ENCODE results near the gene ASTL. TPM values are rescaled to one million over a fixed set of nuclear protein-coding genes. Genes with fewer than 3 reads are reported as not detected.

Gene ASTL
- total RNA-seq, 1 donor from 2014 or later: not detected

DNA sequence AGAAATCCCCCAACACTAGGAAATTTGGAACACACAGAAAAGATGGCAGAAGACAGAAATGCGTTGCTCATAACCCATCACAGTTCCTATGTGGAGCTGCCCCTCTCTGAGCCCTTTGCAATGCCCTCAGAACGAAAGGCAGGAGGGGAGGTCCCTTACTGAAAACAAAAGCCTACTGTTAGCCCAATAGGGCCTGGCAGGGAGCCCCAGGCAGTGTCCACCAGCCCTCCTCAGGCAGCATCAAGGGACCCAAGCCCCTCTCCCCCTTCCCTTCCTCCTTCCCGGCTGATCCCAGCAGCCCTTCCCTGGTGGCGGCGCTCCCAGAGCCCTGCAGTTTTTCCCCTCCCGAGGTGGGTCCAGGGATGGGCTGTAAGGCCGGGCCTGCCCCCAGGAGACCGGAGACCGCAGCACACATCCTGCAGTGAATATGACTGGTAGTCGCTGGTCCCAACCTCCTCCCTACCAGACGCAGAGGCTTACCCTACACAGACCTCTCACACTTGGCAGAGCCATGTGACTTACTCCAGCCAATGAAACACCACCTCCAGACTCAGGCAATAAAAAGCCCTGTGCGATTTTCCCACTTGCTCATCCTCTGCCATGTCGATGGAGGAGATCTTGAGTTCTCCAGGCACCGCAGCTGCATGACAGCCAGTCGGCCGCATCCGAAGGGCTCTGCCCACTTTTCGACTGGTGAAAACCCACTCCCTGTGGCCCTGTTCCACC lies 26.3 kb upstream of the ASTL start:
- peaks cover 3% of the 10 kb centered on the region for H3K27me3 Mint-ChIP-seq (ENCODE audit: insufficient read depth, low read depth)
- no peaks in the 10 kb centered on the region for H3K27me3 ChIP-seq
- H3K27ac Mint-ChIP-seq: peak overlapping the region; percentile 63
- no peaks in the 10 kb centered on the region for H3K36me3 Mint-ChIP-seq
- H3K4me2 ChIP-seq: peak overlapping the region; percentile 37
- no peak overlapping the region for H3K27ac ChIP-seq
- no peak overlapping the region for H3K4me3 ChIP-seq
- TF ChIP-seq EZH2phosphoT487 (IDR thresholded peaks at IDR 0.05): no peak
- TF ChIP-seq, protein P1, sequence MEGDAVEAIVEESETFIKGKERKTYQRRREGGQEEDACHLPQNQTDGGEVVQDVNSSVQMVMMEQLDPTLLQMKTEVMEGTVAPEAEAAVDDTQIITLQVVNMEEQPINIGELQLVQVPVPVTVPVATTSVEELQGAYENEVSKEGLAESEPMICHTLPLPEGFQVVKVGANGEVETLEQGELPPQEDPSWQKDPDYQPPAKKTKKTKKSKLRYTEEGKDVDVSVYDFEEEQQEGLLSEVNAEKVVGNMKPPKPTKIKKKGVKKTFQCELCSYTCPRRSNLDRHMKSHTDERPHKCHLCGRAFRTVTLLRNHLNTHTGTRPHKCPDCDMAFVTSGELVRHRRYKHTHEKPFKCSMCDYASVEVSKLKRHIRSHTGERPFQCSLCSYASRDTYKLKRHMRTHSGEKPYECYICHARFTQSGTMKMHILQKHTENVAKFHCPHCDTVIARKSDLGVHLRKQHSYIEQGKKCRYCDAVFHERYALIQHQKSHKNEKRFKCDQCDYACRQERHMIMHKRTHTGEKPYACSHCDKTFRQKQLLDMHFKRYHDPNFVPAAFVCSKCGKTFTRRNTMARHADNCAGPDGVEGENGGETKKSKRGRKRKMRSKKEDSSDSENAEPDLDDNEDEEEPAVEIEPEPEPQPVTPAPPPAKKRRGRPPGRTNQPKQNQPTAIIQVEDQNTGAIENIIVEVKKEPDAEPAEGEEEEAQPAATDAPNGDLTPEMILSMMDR (IDR thresholded peaks at IDR 0.05): no peak
- no peak for TF ChIP-seq EZH2 (IDR thresholded peaks at IDR 0.05)
- no peaks in the 10 kb centered on the region for H3K36me3 ChIP-seq
- H3K4me1 Mint-ChIP-seq: peaks cover 12% of the 10 kb centered on the region
- H3K79me2 ChIP-seq (ENCODE audit: low read depth): no peaks in the 10 kb centered on the region
- H2AFZ ChIP-seq (replicated peaks): peak overlapping the region; percentile 97
- no peak overlapping the region for H3K4me3 Mint-ChIP-seq
- H3K9me3 ChIP-seq (ENCODE audit: low read depth): no peaks in the 10 kb centered on the region
- H3K4me1 ChIP-seq: peaks cover 12% of the 10 kb centered on the region
- no peaks in the 10 kb centered on the region for H4K20me1 ChIP-seq (ENCODE audit: low read depth)
- peaks cover 7% of the 10 kb centered on the region for H3F3A ChIP-seq (ENCODE audit: low read depth)
- peaks cover 5% of the 10 kb centered on the region for H3K9me3 Mint-ChIP-seq
- no peak overlapping the region for H3K9ac ChIP-seq
- peak; percentile 44 for DNase-seq (ENCODE audit: low spot score)

- Histone ChIP-seq H3F3A (ENCODE audit: low read depth) (peaks cover 7% of the 10 kb centered on the region), H3K9me3 (ENCODE audit: low read depth) (no peaks in the 10 kb centered on the region), H3K27me3 (no peaks in the 10 kb centered on the region), H3K4me3 (no peak overlapping the region), H3K9ac (no peak overlapping the region), H3K79me2 (ENCODE audit: low read depth) (no peaks in the 10 kb centered on the region), H3K4me2 (no peak overlapping the region), H2AFZ (replicated peaks) (peak overlapping the region; percentile 97), H4K20me1 (ENCODE audit: low read depth) (no peaks in the 10 kb centered on the region), H3K27ac (no peak overlapping the region), H3K36me3 (no peaks in the 10 kb centered on the region), H3K4me1 (peaks cover 12% of the 10 kb centered on the region)
- Mint-ChIP-seq H3K4me1 (peaks cover 12% of the 10 kb centered on the region), H3K9me3 (peaks cover 2% of the 10 kb centered on the region), H3K36me3 (no peaks in the 10 kb centered on the region), H3K27me3 (ENCODE audit: insufficient read depth, low read depth) (peaks cover 7% of the 10 kb centered on the region), H3K27ac (no peak overlapping the region), H3K4me3 (no peak overlapping the region)
- TF ChIP-seq EZH2 (IDR thresholded peaks at IDR 0.05): no peak
- no peak for TF ChIP-seq EZH2phosphoT487 (IDR thresholded peaks at IDR 0.05)
- TF ChIP-seq, protein P1 (IDR thresholded peaks at IDR 0.05): no peak
- DNase-seq (ENCODE audit: low spot score): no peak
These were observed 25.6 kb upstream of the ASTL start for GRCh38 chr2:96163768-96164429.

DNA sequence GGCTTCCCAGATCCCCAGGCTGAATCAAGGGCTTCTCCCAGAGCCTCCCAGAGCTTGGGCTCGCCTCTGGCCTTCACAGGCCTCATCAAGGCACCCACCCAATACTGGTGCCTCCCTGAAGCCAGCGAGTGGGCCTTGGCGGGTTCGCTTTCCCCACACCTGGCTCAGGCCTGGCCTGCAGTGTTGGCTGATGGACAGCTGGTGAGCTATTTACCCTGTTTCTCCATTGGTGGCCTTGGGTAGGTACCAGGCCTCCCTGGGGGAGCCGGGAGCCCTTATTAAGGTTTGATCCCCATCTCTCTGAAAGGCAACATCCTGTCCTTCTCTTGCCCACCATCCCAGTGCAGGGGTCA lies 25.1 kb upstream of the ASTL start:
- Histone ChIP-seq H3K27me3 (no peaks in the 10 kb centered on the region), H2AFZ (replicated peaks) (no peak overlapping the region), H3K4me3 (no peak overlapping the region), H3K4me2 (no peak overlapping the region), H3K9ac (no peak overlapping the region), H3F3A (ENCODE audit: low read depth) (peaks cover 7% of the 10 kb centered on the region), H3K9me3 (ENCODE audit: low read depth) (no peaks in the 10 kb centered on the region), H3K4me1 (peaks cover 12% of the 10 kb centered on the region), H3K27ac (no peak overlapping the region), H3K79me2 (ENCODE audit: low read depth) (no peaks in the 10 kb centered on the region), H4K20me1 (ENCODE audit: low read depth) (no peaks in the 10 kb centered on the region), H3K36me3 (no peaks in the 10 kb centered on the region)
- no peak overlapping the region for H3K27ac Mint-ChIP-seq
- peaks cover 2% of the 10 kb centered on the region for H3K9me3 Mint-ChIP-seq
- no peak for DNase-seq (ENCODE audit: low spot score)
- H3K4me1 Mint-ChIP-seq: peaks cover 12% of the 10 kb centered on the region
- TF ChIP-seq EZH2phosphoT487 (IDR thresholded peaks at IDR 0.05) (no peak), EZH2 (IDR thresholded peaks at IDR 0.05) (no peak)
- TF ChIP-seq, protein P1 (IDR thresholded peaks at IDR 0.05): no peak
- no peak overlapping the region for H3K4me3 Mint-ChIP-seq
- no peaks in the 10 kb centered on the region for H3K36me3 Mint-ChIP-seq
- H3K27me3 Mint-ChIP-seq (ENCODE audit: insufficient read depth, low read depth): peaks cover 7% of the 10 kb centered on the region

Measured in neural progenitor cell (in vitro differentiated cells).